Heart right ventricle (tissue), 16 donors: Measurements from ENCODE around the gene IQGAP2. TPM values are rescaled to one million over a fixed set of nuclear protein-coding genes. Genes with fewer than 3 reads are reported as not detected.
A peak's percentile ranks its signal among the peaks of the same experiment; 100 is the strongest.

ENCODE experiments used
- ATAC-seq, 8 donors: fragments of 200-7000 bp; cut with Tn5 transposase; one replicate each; pipeline ENCODE4 v1.9.1; 2020; ENCODE audit warnings: mild to moderate bottlenecking in 8 of 8, moderate library complexity in 8 of 8, moderate number of reproducible peaks in 1 of 8
- DNase-seq, 2 donors: peaks; one replicate each; pipeline ENCODE4 v3.0.0-alpha.2; 2020
- H3K27ac ChIP-seq, 10 donors: fragments of 200-600 bp; sonication (generic) in 2 of 10; one replicate each; pipeline versions ENCODE4 v1.5.0 to v1.8.0; 2020 to 2022; ENCODE audit warnings: mild to moderate bottlenecking in 3 of 10
- H3K27me3 ChIP-seq, 7 donors: fragments of 200-600 bp; one replicate each; pipeline ENCODE4 v1.8.0; 2021 to 2022; ENCODE audit warnings: mild to moderate bottlenecking in 2 of 7
- H3K36me3 ChIP-seq, 9 donors: fragments of 200-600 bp; sonication (generic) in 1 of 9; one replicate each; pipeline versions ENCODE4 v1.5.0 to v1.8.0; 2020 to 2022; ENCODE audit warnings: mild to moderate bottlenecking in 2 of 9
- H3K4me1 ChIP-seq, 9 donors: fragments of 200-600 bp; sonication (generic) in 1 of 9; one replicate each; pipeline versions ENCODE4 v1.5.0 to v1.8.0; 2020 to 2022; ENCODE audit warnings: mild to moderate bottlenecking in 4 of 9
- H3K4me3 ChIP-seq, 10 donors: fragments of 200-600 bp; sonication (generic) in 2 of 10; one replicate each; pipeline versions ENCODE4 v1.5.0 to v1.8.0; 2020 to 2022; ENCODE audit warnings: mild to moderate bottlenecking in 7 of 10, moderate library complexity in 2 of 10
- H3K9me3 ChIP-seq, 11 donors: fragments of 200-600 bp in 10 of 11; sonication (generic) in 2 of 11; one replicate each; pipeline versions ENCODE4 v1.5.0 to v1.8.0; 2013 to 2022; ENCODE audit warnings: mild to moderate bottlenecking in 2 of 11, control low read depth in 1 of 11, moderate library complexity in 1 of 11
- WGBS, 2 donors: extraction: QIAGEN DNeasy Blood & Tissue Kit; methylation state at CpG; one replicate each; pipeline ENCODE4 v1.1.7; 2013; ENCODE audit warnings: inconsistent platforms in 1 of 2; 5-methylcytosine and 5-hydroxymethylcytosine counted together
- intact Hi-C, 10 donors: fragments of 100-400 bp; cut with DNase I; formaldehyde crosslinking; loops; one replicate each; pipeline versions ENCODE4 v1.11.1 to v1.14.2; 2022
- polyA plus RNA-seq, 2 donors: library from polyadenylated mRNA; stranded (reverse); fragments of 200-250 nt; gene quantifications; one replicate each; pipeline ENCODE4 v1.2.3, GENCODE V29; 2013
- total RNA-seq, 10 donors: library from RNA; stranded (reverse); fragmentation: NEBNext Ultra II Directional in 3 of 10; extraction: Animal tissue kit (Norgen Biotek cat#: 25700) in 3 of 10; gene quantifications; one replicate each; pipeline versions ENCODE4 v1.2.1 to v1.2.4, GENCODE V29; 2021 to 2023
- TF ChIP-seq, protein P1 (sequence below), 9 donors: fragments of 200-600 bp; sonication (generic) in 2 of 9; IDR thresholded peaks; one replicate each; pipeline versions ENCODE4 v1.5.0 to v1.8.0; 2021 to 2022; ENCODE audit warnings: antibody characterized with exemption in 9 of 9, mild to moderate bottlenecking in 5 of 9, moderate library complexity in 1 of 9
- donor health status: Arrhythmogenic right ventricular cardiomyopathy.
- donor health status: ischemic (EF 13 %, LVEDD 7.1; RV severe dilation, severe dysfunction).
- donor health status: healthy with polysubstance abuse.
- donor health status: DM: no; HTN: yes; CAD: no.
- donor health status: DM: no; HTN: no; CAD: no.
- donor health status: ischemic (EF 25% LVEDD 6.9; RV normal size, moderate dysfunction).
- donor health status: ischemic (EF 25% LVEDD 5.7; RV mildly dilated, moderate dysfunction).
- donor health status: healthy.
- donor health status: DM: yes; HTN: yes; CAD: no.
- donor health status: Ischemic cardiomyopathy.
- donor health status: ischemic (EF 35%, LVEDD 5.7; RV mildly dilated, moderate dysfunction).
- donor health status: nonischemic (EF 11% LVEDD 7.7; RV severe dilation, severe dysfunction).
- donor health status: DM: yes; HTN: yes; CAD: no.
- donor health status: PGD.
- donor health status: ischemic (EF 29% LVEDD 5.4; RV normal size, mild dysfunction).
- donor health status: nonischemic (EF 23%, LVEDD 6.1; RV moderate dilation, normal function).

IQGAP2 gene
- total and polyA plus RNA-seq, 12 donors, result 2.5 to 22.3 (median 5.0) TPM

GRCh38 chr5:76620166-76620565 is 217.1 kb downstream of the IQGAP2 start:
- no peak overlapping the region for H3K4me3 ChIP-seq
- H3K4me1 ChIP-seq, result peaks cover 0 to 7% (median under 1%) of the 10 kb centered on the region in 9 donors
- TF ChIP-seq, protein P1, sequence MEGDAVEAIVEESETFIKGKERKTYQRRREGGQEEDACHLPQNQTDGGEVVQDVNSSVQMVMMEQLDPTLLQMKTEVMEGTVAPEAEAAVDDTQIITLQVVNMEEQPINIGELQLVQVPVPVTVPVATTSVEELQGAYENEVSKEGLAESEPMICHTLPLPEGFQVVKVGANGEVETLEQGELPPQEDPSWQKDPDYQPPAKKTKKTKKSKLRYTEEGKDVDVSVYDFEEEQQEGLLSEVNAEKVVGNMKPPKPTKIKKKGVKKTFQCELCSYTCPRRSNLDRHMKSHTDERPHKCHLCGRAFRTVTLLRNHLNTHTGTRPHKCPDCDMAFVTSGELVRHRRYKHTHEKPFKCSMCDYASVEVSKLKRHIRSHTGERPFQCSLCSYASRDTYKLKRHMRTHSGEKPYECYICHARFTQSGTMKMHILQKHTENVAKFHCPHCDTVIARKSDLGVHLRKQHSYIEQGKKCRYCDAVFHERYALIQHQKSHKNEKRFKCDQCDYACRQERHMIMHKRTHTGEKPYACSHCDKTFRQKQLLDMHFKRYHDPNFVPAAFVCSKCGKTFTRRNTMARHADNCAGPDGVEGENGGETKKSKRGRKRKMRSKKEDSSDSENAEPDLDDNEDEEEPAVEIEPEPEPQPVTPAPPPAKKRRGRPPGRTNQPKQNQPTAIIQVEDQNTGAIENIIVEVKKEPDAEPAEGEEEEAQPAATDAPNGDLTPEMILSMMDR (IDR thresholded peaks at IDR 0.05), result no peak
- H3K27ac ChIP-seq, result no peak overlapping the region
- ATAC-seq (no peak), DNase-seq (no peak)
- WGBS, 2 donors, result 89 to 91% methylated on average over 5 of the region's 5 CpGs
- H3K9me3 ChIP-seq, result no peaks in the 10 kb centered on the region
- H3K27me3 ChIP-seq, result peaks cover 0 to 3% (median 0%) of the 10 kb centered on the region in 7 donors
- intact Hi-C loops, result no loop called here
- peaks cover 0 to 19% (median 0%) of the 10 kb centered on the region in 9 donors for H3K36me3 ChIP-seq

- Histone ChIP-seq H3K27ac (no peak overlapping the region), H3K4me3 (peak overlapping the region in 3 of 10 donors; percentile 27 to 30 (median 30)), H3K27me3 (peaks cover 0 to 3% (median 0%) of the 10 kb centered on the region in 7 donors), H3K9me3 (no peaks in the 10 kb centered on the region), H3K4me1 (peaks cover 0 to 14% (median 4%) of the 10 kb centered on the region in 9 donors), H3K36me3 (peaks cover 0 to 7% (median 0%) of the 10 kb centered on the region in 9 donors)
- 88 to 89% methylated on average over 5 of the region's 5 CpGs for WGBS, 2 donors
- intact Hi-C loops, result no loop called here
- DNase-seq, result no peak
- TF ChIP-seq, protein P1 (IDR thresholded peaks at IDR 0.05), result no peak
- ATAC-seq, result no peak
These were observed 219.0 kb downstream of the IQGAP2 start for GRCh38 chr5:76622076-76622475.

GRCh38 chr5:76622973-76623596 is 220.0 kb downstream of the IQGAP2 start, which contains the start of gene F2RL2:
F2RL2 (minus strand) TSS chr5:76623403; CDS start chr5:76623230, 173 bp downstream.
- Histone ChIP-seq H3K27ac (peak within 1 kb of the TSS in 2 of 10 donors; percentile 16 to 19), H3K36me3 (peaks cover 0 to 6% (median 0%) of the 10 kb centered on the region in 9 donors), H3K27me3 (no peaks in the 10 kb centered on the region), H3K9me3 (no peaks in the 10 kb centered on the region), H3K4me3 (peak within 1 kb of the TSS in 5 of 10 donors; percentile 8 to 30 (median 27)), H3K4me1 (peaks cover 0 to 14% (median 4%) of the 10 kb centered on the region in 9 donors)
- intact Hi-C loops, result no loop called here
- ATAC-seq, result peak in 7 of 8 donors; percentile 38 to 85 (median 69)
- 20 to 27% methylated on average over 7 of the region's 7 CpGs for whole genome bisulfite sequencing, 2 donors
- TF ChIP-seq, protein P1 (IDR thresholded peaks at IDR 0.05), result no peak
- DNase-seq, result no peak

DNA sequence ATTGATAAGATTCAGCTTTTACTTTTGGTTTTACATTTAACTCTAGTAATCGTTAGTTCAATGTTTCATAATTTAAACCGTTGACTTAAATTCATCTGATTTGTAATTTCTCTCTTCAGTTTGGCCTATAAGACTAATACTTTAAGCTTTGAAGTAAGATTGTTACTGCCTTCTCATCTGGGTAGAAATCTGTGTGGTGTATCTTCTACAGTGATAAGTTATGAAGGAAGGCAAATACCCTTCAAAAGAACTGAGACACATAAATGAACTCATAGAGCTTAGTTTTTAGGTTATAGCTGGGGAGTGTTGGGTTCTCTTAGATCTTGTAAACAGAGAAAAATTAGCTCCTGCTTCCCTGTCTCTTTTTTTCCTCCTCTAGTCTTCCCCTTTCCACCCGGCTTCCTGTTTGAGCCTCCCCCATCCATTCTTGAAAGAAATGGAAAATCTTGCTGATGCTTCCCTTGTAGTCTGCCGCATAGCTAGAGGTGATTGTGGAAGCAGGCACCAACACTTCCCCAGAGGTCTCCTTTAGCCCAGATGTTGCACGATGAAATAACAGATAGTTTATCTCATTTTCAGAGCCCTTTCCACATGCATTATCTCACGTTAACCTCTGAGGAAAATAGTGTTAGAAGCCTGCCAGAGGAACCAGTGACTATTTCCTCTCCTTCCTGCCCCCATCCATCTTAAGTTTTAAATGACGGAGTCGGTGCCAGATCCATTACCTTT is 222.2 kb downstream of the IQGAP2 start:
- H3K27ac ChIP-seq, result peak overlapping the region in 2 of 10 donors; percentile 2 to 45
- peak in 2 of 8 donors; percentile 34 to 42 for ATAC-seq

More for the DNA sequence above, 222.2 kb downstream of the IQGAP2 start:
- DNase-seq, result no peak
- H3K27me3 ChIP-seq, result no peaks in the 10 kb centered on the region
- WGBS, 2 donors, result 45 to 49% methylated on average over 8 of the region's 8 CpGs
- peaks cover 0 to 14% (median 4%) of the 10 kb centered on the region in 9 donors for H3K4me1 ChIP-seq
- peaks cover 0 to 9% (median 0%) of the 10 kb centered on the region in 9 donors for H3K36me3 ChIP-seq
- H3K4me3 ChIP-seq, result no peak overlapping the region
- TF ChIP-seq, protein P1 (IDR thresholded peaks at IDR 0.05), result no peak
- H3K9me3 ChIP-seq, result no peaks in the 10 kb centered on the region
- intact Hi-C loops, result no loop called here
